NCI-H446 (cell line): ENCODE data around the gene PHPT1.
A peak's percentile ranks its signal among the peaks of the same experiment; 100 is the strongest.
"Not testable (repeated sequence)": the region's sequence is repeated elsewhere in the genome, so short reads cannot be mapped to it uniquely, and the experiment has no call there.

ENCODE experiments used
- DNase-seq, 2 experiments: peaks; one replicate each; lab custom pipeline; 2025; lab: John Stamatoyannopoulos, UW

PHPT1 gene

DNA sequence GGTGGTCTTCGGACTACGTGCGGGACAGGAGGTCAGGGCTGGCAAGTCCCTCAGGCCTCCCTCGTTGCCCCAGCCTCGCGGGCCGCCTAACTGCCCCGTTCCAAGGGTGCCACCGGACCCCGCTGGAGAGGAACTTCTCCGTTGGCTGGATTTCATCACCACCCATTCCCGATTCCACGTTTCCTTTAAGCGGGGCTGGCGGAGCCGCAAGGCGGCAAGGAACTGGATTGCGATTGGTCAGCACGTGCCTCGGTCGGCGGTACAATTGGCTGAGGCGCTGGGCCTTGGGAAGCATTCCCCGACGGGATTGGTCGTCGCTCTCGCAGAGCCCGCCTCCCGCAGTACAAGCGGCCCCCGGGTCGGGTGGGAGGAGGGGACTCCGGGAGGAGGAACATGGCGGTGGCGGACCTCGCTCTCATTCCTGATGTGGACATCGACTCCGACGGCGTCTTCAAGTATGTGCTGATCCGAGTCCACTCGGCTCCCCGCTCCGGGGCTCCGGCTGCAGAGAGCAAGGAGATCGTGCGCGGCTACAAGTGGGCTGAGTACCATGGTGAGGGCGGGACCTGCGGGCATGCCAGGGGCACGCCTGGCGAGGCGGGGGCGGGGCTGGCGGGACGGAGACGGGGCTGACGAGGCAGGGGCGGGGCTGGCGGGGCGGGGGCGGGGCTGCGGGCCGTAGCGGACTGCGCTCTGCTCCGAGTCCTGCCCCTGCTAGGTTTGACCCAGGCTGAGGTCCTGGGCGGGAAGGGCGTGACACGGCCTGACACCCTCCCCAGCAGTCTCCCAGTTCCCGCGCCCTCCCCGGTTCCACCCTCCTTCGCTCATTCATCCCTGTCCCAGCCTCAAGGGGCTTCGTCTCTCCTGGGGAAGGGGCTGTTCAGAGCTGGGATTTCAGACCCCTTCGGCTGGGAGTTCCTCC lies at the start of gene PHPT1:
PHPT1 (plus strand) TSS at position 372 of the 922 bp plus-strand sequence; CDS start at position 394, 22 bp downstream.
- DNase-seq: peak; percentile 90 to 97

DNA sequence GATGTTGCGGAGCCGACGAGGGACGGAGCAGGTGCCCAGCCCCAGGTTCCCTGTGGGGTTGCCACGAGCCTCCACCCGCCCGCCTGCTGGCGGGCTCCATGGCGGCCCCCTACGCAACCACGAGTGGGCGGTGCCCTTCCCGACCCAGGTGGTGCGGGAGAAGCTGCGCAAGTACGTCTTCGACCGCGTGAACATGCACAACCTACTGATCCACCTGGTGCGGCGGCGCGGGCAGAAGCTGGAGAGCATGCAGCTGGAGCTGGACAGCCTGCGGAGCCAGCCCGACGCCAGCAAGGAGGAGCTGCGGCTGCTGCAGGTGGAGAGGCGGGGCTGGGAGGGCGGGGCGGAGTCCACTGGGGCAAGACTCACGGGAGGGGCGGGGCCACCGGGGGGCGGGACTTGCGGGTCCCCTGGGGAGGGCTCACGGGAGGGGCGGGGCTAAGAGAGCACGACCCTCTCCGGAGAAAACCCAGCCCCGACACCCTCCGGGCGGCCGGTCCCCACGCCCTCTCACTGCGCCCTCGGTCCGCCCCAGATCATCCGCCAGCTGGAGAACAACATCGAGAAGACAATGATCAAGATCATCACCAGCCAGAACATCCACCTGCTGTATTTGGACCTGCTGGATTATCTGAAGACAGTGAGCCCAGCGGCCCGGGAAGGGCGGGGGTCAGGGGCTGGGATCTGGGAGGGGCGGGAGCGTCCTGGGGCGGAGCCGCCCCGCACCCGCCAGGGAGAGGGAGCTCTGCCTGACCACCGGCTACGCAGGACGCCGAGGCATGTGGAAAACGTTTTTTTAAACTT lies 49.2 kb upstream of the PHPT1 start:
- DNase-seq: peak in 1 of 2 experiments; percentile 72

DNA sequence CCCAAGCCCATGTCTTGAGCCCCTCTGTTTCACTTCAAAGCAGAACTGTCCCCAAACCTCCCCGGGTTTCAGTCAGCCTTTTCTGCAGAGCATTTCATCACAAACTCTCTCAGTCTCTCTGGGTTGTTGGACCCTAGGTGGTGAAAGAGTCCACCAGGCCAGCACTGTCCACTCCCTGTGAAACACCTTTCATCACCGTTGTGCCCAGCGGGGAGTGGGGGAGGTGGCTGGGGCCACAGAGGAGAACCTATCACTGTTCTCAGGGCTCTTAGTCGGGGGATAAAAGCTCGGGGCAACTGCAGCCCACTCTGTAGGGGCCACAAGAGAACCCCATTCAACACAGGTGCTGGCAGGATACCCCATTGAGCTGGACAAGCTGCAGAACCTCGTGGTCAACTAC lies 46.9 kb upstream of the PHPT1 start:
- DNase-seq: no peak

DNA sequence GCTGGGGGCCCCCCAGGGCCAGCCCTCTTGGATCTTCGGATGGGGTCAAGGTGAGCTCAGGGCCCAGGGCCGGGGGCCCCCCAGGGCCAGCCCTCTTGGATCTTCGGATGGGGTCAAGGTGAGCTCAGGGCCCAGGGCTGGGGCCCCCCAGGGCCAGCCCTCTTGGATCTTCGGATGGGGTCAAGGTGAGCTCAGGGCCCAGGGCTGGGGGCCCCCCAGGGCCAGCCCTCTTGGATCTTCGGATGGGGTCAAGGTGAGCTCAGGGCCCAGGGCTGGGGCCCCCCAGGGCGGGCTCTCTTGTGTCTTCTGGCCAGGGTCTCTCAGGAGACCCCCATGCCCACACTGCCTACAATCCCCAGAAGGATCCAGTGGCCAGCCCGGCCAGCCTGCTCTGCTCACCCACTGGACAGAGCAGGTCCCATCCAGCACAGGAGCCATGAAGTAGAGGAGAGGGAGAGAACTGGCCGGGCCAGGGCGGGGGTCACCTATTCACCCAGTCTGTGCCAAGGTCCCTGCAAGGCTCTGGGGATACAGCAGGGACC lies 46.1 kb upstream of the PHPT1 start:
- DNase-seq: not testable (repeated sequence)

DNA sequence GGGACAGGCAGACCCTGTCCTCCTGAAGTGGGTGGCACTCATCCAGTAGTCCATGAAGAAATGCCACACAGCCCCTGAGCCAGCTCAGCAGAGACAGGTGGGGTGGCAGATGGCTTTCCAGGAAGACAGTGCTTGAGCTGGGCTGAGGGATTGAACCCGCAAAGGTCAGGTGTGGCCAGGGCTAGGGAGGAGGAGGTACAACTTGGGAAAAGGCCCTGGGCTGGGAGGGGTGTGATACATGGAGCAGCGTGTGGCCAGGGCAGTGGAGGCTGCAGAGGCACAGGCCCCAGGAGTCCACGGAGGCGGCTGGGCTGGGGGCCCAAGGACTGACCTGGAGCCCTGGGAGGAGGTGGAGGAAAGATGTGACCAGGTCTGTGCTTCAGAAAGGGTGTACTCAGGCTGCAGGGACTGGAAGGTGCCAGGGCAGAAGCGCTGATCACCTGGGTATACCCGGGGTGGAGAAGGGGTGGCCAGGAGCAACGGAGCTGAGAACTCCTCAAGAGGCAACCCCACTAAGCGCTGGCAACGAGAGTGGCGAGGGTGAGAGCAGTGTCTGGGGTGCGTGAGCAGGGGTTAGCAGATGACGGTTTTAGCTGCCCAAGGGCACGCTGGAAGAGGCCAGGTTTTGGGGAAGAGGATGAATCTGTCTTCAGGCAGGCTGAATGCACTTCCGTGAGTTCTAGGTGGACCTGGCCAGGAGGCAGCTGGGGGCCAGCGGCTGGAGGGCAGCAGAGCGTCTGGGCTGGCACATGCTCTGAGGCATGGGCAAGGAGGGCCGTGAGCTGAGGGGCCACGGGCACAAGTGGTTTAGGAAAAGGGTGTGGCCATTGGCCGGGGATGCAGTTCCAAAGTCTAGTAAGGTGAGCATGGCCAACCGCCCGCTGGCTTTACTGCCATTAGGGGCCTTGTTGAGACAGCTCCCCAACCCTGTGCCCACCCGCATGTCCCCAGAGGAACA lies 45.4 kb upstream of the PHPT1 start:
- DNase-seq: no peak

DNA sequence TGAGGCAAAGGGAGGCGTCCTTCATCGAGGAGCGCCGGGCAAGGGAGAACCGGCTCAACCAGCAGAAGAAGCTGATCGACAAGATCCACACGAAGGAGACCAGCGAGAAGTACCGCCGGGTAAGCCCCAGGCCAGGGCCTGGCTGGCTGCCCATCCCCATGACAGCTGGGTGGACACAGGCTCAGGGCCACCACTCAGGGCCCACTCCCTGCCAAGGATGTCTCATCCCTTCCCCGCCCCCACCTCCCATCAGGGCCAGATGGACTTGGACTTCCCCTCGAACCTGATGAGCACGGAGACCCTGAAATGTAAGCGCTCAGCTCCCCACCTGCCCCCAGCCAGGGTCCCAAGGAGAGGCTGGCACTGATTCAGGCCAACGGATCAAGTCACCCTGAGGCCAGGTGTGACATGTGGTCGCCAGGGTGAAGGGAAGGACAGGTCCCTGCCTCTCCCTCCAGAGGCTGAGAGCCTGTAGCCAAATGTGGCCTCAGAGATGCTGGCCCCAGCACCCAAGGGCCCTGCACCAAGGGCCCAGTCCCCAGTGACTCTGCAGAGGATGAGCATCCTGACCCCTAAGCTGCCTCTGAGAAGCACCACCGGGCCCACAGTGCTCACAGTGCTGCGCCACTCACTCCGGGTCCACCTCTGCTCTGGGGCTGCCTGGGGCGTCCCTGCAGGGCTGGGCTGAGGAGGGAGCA lies 44.6 kb upstream of the PHPT1 start:
- DNase-seq: no peak

DNA sequence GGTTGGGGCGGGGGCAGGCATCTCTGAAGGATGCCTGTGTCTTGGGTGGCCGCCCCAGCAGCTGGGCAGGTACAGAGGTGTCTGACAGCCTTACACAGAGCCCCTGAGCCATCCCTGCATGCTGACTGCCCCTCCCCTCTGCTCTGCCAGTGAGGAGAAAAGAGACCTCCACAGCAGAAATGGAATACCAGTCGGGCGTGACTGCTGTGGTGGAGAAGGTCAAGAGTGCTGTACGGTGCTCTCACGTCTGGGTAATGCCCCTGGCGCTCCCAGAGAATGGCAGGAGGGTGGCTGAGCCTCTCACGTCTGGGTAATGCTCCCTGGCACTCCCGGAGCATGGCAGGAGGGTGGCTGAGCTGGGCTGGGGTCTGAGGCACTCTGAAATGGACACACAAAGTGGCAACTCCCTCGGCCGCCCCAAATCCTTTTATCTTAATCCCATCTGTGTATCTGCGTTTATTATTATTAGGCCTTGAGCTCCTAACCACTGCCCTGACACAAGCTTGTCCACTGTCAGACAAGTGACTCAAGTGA lies 43.9 kb upstream of the PHPT1 start:
- DNase-seq: no peak

DNA sequence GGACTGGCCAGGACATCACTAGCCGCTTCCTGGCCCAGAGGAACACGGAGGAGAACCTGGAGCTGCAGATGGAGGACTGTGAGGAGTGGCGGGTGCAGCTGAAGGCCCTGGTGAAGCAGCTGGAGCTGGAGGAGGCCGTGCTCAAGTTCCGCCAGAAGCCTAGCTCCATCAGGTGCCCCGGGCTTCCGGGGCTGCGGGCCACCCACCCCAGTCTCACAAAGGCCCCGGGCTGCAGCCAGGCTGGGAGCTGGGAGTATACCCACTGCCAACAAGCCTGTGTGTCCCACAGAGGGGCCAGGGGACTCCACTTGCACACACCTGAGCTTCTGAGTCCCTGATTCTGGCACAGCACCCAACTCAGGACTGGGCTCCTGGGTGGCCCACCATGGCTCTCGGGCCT lies 43.1 kb upstream of the PHPT1 start:
- DNase-seq: no peak

DNA sequence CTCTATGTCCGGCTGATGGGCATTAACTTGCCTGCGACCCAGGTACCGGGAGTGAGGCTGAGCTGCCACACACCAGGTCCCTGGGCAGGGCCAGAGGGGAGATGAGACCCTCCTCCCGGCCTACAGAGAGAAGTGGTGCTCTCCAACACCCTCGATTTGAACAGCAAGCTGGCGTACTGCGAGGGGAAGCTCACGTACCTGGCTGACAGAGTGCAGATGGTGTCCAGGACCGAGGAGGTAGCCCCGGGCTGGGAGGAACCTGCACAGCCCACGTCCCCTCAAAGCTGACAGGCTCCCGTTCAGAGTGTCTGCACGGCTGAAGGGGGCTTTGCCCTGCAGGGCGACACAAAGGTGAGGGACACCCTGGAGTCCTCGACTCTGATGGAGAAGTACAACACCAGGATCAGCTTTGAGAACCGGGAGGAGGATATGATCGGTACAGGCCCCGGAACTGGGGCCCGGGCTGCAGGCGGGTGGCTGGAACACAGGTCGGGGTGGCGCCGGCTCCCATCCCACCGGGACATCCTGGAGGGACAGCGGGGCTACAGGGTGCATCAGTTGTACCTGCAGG lies 42.5 kb upstream of the PHPT1 start:
- DNase-seq: no peak

DNA sequence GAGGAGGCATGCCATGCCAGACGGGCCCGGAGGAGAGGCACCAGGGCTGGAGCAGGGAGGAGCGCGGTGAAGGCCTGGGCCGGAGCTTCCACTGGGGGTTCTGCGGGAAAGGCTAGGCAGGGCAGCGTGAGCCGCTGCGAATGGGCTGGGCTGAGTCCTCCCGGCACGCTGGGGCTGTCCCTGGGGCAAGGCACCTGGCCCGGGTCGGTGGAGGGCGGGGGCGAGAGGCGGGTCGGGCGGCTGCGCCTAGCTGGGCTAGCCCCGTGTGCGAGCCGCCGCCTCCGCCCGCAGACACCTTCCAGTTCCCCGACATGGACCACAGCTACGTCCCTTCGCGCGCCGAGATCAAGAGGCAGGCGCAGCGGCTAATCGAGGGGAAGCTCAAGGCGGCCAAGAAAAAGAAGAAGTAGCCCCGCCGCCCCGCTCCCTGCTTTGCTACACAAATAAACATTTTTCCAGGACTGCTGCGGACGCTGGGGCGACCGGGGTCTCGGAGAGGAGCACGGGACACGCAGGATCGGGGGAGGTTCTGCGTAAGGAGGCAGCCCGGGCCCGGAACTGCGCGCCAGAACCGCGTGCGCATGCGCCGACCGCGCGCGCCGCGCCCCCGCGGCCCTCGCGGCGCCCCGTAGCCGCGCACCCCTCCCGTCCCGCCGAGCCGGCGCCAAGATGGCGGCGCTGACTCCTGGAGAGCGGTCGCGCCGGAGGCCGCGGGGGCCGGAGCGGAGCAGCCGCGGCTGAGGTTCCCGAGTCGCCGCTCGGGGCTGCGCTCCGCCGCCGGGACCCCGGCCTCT lies 41.7 kb upstream of the PHPT1 start, which contains the start of gene RABL6:
RABL6 (plus strand) TSS at position 668 of the 794 bp plus-strand sequence. CDS start 249 bp downstream, outside the sequence.
- peak in 1 of 2 experiments; percentile 69 for DNase-seq

DNA sequence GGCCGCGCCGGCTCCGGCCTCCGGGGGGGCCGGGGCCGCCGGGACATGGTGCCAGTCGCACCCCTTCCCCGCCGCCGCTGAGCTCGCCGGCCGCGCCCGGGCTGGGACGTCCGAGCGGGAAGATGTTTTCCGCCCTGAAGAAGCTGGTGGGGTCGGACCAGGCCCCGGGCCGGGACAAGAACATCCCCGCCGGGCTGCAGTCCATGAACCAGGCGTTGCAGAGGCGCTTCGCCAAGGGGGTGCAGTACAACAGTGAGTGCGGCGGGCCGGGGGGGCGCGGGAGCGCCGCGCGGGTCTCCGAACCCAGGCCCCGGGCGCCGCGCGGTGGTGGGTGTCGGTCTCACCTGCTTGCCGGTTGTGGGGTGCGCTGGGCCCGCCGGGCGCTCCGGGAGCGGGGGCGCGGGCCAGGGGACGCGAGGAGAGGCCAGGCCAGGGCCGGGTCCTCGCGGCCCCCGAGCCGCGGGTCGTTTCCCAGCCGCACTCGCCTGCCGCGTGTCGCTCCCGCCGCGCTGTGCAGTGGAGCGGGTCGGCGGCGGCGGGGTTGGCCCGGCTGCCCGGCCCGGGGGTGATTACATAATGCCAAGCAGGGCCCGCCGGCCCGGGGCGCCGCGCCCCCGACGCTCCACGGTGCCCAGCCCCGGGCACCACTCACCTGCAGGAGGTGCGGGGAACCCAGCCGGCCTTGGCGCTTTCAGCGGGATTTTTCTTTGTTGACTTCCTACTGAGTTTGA lies 41.0 kb upstream of the PHPT1 start:
- no peak for DNase-seq

DNA sequence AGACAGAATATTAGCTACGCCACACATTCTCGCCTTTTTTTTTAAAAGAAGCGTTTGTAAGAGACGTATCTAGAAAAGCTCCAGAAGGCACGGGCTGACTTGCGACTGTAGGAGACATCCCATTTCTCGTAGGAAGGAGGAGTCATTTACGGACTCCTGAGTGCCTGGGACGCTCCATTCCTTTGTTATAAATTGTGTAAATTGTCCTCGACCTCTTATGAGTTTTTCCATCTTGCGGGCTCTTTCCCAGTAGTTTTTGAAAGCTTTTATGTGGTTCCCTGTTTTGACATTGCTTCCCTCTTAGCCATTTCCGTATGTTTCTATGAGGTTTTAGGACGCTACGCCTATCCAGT lies 40.4 kb upstream of the PHPT1 start:
- DNase-seq: no peak

DNA sequence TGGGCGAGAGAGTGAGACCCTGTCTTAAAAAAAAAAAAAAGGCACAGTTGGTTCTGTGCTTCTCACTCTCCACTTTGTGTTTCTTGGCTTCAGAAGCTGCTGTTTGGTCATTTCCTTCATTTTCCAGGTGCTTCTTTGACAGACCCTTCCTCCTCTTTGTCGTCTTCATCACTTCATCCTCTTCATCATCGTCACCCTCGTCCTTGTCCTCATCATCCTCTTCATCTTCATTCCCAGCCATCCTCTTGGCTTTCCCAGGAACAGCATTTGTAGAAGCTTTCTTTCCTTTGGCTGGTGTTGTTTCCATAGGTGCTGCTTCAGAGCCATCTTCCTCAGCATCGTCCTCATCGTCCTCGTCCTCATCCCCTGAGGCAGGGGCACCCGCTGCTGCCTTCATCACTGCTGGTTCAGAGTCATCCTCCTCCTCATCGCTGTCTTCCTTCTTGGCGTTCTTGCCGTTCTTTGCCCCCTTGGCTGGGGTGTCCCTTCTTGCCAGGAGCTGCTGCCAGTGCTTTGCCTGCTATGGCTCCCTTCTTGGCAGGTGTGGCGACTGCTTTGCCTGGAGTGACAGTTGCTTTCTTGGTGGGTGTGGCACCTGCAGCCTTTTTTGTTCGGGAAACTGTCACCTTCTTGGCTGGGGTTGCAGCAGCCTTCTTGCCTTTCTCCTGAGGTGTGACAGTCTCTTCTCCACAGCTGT lies 34.3 kb upstream of the PHPT1 start:
- DNase-seq: no peak

DNA sequence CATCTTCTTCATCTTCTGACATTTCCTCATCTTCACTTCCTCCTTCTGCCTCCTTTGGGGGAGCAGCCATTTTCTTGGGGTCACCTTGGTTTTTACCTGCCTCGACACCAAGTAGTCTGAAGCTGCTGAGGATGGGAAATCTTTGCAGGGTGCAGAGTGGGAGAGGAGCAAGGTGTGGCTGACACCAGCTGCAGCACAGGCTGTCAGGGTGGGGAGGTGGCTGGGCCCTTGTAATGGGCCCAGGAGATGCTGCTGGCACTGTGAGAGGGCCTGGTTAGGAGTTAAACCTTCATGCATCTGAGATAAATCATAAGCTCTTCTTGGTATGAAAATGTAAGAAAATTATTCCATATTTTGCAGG lies 33.8 kb upstream of the PHPT1 start:
- no peak for DNase-seq

DNA sequence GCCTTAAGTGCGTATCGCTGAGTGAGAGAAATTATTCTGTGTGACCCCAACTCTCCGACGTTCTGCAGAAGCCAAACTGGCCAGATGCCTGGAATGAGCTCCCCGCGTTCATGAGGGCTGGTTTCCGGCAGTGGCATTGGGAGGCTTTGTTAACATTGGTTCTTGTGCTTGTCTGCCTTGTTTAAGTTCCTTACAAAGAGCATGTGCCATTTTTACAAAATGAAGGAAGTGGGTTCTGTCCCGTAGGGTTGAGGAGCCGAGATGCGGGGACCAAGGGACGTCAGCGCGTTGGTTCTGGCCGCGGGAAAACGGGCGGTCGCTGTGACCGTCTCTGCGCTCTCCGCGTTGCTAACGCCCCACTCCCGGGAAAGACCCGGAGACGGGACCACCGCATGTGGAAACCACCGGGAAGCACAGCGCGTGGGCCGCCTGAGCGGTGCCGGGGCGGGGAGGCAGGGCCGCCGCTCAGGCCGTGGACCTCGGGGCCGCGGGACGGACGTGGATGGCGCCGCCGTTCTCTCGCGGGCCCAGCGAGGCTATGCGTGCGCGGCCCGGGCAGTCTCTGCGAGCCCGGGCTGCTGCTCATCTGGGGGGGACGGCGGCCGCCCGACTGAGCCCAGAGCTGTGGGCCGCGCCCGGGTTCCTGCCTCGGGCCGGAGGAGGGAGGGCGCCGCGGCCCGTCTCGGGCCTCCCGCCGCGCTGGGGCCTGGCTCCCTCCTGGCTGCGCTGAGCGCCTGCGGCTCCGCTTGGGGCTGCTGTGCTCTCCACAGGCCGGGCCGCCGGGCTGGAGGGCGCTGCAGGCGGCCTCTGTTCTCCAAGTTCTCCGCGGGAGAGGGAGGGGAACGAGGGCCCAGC lies 28.0 kb upstream of the PHPT1 start:
- DNase-seq: no peak

DNA sequence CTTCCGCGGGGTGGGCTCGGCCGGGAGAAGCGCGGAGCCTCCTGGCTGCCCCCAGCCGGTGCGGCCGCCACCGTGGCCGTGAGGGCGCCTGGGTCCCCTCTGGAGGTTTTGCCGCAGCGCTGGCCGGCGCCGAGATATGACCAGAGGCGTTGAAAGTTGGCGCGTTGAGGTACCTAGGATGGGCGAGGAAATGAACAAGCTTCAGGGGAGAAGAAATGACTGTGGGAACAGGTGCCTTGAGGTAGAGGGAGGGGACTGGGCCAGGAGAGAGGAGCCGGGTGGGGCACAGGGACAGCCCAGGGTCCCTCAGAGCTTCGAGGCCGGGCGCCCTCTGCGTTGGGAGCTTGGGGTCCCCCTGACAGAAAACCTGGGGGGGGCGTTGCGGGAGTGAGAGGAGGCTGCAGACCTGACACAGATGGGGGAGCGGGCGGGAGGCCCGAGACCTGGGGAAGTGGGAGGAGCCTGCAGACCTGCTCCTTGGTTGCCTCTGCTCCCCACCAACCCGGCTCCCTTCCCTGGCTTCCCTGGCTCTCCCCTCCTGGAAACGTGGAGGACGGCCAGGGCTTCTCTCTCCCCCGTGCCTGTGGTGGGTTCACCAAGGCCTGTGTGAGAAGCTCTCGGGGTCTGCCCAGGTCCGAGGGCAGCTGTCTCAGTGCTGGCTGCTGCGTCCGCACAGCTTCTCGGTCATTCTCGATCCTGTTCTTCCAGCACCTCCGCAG lies 27.2 kb upstream of the PHPT1 start:
- DNase-seq: no peak
